OCI-LY7 (cell line): ENCODE data around the gene NISCH.

ENCODE experiments used
- CTCF ChIP-seq: fragments of 200-600 bp; sonication (generic); conservative IDR thresholded peaks from 2 replicates; pipeline ENCODE4 v1.5.1; 2014; ENCODE audit warnings: mild to moderate bottlenecking, antibody characterized with exemption, low read length, moderate library complexity, mixed read lengths
- EZH2phosphoT487 ChIP-seq: fragments of 200-600 bp; sonication (generic); IDR thresholded peaks from 2 replicates; pipeline ENCODE4 v1.6.1; 2018; ENCODE audit warnings: low read depth, borderline replicate concordance, mild to moderate bottlenecking, mixed run types, antibody characterized with exemption, low read length, moderate library complexity, mixed read lengths

- TF ChIP-seq CTCF (no peak), EZH2phosphoT487 (no peak)
These were observed 72.6 kb downstream of the NISCH start for GRCh38 chr3:52527732-52528585.
